GM23338 (cell line): ENCODE measurements around the gene IGF2BP1. TPM values are rescaled to one million over a fixed set of nuclear protein-coding genes. Genes with fewer than 3 reads are reported as not detected.

Source experiments
- ATAC-seq: fragments of 200-7000 bp; cut with Tn5 transposase; 3 replicates; pipeline ENCODE4 v1.9.1; 2020
- DNase-seq: peaks from one replicate; pipeline ENCODE4 v3.0.0-alpha.2; 2015; ENCODE audit warnings: low spot score
- H2AFZ ChIP-seq: fragments of 200-600 bp; sonication (generic); 2 replicates; pipeline ENCODE4 v1.8.0; 2016; ENCODE audit warnings: antibody characterized with exemption, mild to moderate bottlenecking, moderate library complexity
- H3F3A ChIP-seq: fragments of 200-600 bp; sonication (generic); replicated peaks from 2 replicates; pipeline ENCODE4 v1.8.0; 2017; ENCODE audit warnings: antibody characterized with exemption, mixed run types, low read depth
- H3K27ac ChIP-seq: fragments of 200-600 bp; sonication (generic); 2 replicates; pipeline ENCODE4 v1.6.1; 2016; ENCODE audit warnings: low read depth
- H3K27me3 ChIP-seq: fragments of 200-600 bp; sonication (generic); 2 replicates; pipeline ENCODE4 v1.8.0; 2016; ENCODE audit warnings: mild to moderate bottlenecking, mixed run types, moderate library complexity; ENCODE audit not compliant: insufficient read depth
- H3K36me3 ChIP-seq: fragments of 200-600 bp; sonication (generic); 2 replicates; pipeline ENCODE4 v1.8.0; 2016; ENCODE audit warnings: mild to moderate bottlenecking; ENCODE audit not compliant: insufficient read depth
- H3K4me1 ChIP-seq: fragments of 200-600 bp; sonication (generic); 2 replicates; pipeline ENCODE4 v1.8.0; 2016; ENCODE audit warnings: mild to moderate bottlenecking, moderate library complexity; ENCODE audit not compliant: insufficient read depth
- H3K4me2 ChIP-seq: fragments of 200-600 bp; sonication (generic); 2 replicates; pipeline ENCODE4 v1.7.1; 2017; ENCODE audit warnings: mixed run types
- H3K4me3 ChIP-seq: fragments of 200-600 bp; sonication (generic); 2 replicates; pipeline ENCODE4 v1.6.1; 2016; ENCODE audit warnings: mixed run types
- H3K79me2 ChIP-seq: fragments of 200-600 bp; sonication (generic); replicated peaks from 2 replicates; pipeline ENCODE4 v1.8.0; 2017; ENCODE audit warnings: mild to moderate bottlenecking; ENCODE audit not compliant: insufficient read depth
- H3K9me2 ChIP-seq: fragments of 200-600 bp; sonication (generic); 2 replicates; pipeline ENCODE4 v1.8.0; 2017; ENCODE audit not compliant: insufficient read depth
- H4K20me1 ChIP-seq: fragments of 200-600 bp; sonication (generic); replicated peaks from 2 replicates; pipeline ENCODE4 v1.8.0; 2017; ENCODE audit warnings: mild to moderate bottlenecking; ENCODE audit not compliant: insufficient read depth
- H3K27ac Mint-ChIP-seq: 2 replicates; pipeline ENCODE4 v1.8.0; 2020; ENCODE audit warnings: inconsistent platforms, mild to moderate bottlenecking, moderate library complexity, mixed read lengths
- H3K27me3 Mint-ChIP-seq: 3 replicates; pipeline ENCODE4 v1.8.0; 2022; ENCODE audit warnings: low read depth, mild to moderate bottlenecking, moderate library complexity, mixed read lengths, inconsistent platforms; ENCODE audit not compliant: insufficient read depth, poor library complexity
- H3K36me3 Mint-ChIP-seq: 3 replicates; pipeline ENCODE4 v1.8.0; 2021; ENCODE audit warnings: low read depth, mild to moderate bottlenecking, inconsistent platforms, moderate library complexity, mixed read lengths
- H3K4me1 Mint-ChIP-seq: 3 replicates; pipeline ENCODE4 v1.8.0; 2020; ENCODE audit warnings: mild to moderate bottlenecking, inconsistent platforms, mixed read lengths
- H3K4me3 Mint-ChIP-seq: 3 replicates; pipeline ENCODE4 v1.8.0; 2021; ENCODE audit warnings: moderate library complexity, mild to moderate bottlenecking, inconsistent platforms, mixed read lengths
- H3K9me3 Mint-ChIP-seq: 3 replicates; pipeline ENCODE4 v1.8.0; 2020; ENCODE audit warnings: moderate library complexity, mild to moderate bottlenecking, inconsistent platforms, mixed read lengths
- CREB1 ChIP-seq: fragments of 250-450 bp; sonication (Bioruptor Pico); IDR thresholded peaks from 2 replicates; pipeline ENCODE4 v1.5.0; 2020; ENCODE audit warnings: low read depth, mild to moderate bottlenecking, moderate library complexity
- NANOG ChIP-seq: IDR thresholded peaks from 2 replicates; pipeline ENCODE4 v1.6.1; 2016; ENCODE audit warnings: antibody characterized with exemption, borderline replicate concordance
- ZNF331 ChIP-seq: fragments of 250-450 bp; sonication (Bioruptor Pico); IDR thresholded peaks from 2 replicates; pipeline ENCODE4 v1.5.0; 2020; ENCODE audit warnings: low read depth, mild to moderate bottlenecking, moderate library complexity
- polyA plus RNA-seq: library from polyadenylated mRNA; unstranded; fragments of >200 nt; fragmentation: Nextera tagmentation; extraction: Ambion mirVana; gene quantifications from 2 replicates; pipeline ENCODE4 v1.2.1, GENCODE V29; 2016
- total RNA-seq: library from RNA; depleted of rRNA; stranded (reverse); fragments of >200 nt; shearing (Covaris generic); gene quantifications from 2 replicates; pipeline ENCODE4 v1.2.3, GENCODE V29; 2014
- TF ChIP-seq, protein P1 (sequence below): fragments of 250-450 bp; sonication (Bioruptor Pico); IDR thresholded peaks from 2 replicates; pipeline ENCODE4 v1.5.0; 2020; ENCODE audit warnings: mild to moderate bottlenecking, moderate library complexity
- TF ChIP-seq, protein P2 (sequence below): IDR thresholded peaks from one replicate; pipeline ENCODE4 v1.6.1; 2018; ENCODE audit warnings: antibody characterized with exemption; ENCODE audit not compliant: unreplicated experiment

The IGF2BP1 gene
- total and polyA plus RNA-seq, 2 experiments from 2014 or later, result 68.6 to 249 TPM

DNA sequence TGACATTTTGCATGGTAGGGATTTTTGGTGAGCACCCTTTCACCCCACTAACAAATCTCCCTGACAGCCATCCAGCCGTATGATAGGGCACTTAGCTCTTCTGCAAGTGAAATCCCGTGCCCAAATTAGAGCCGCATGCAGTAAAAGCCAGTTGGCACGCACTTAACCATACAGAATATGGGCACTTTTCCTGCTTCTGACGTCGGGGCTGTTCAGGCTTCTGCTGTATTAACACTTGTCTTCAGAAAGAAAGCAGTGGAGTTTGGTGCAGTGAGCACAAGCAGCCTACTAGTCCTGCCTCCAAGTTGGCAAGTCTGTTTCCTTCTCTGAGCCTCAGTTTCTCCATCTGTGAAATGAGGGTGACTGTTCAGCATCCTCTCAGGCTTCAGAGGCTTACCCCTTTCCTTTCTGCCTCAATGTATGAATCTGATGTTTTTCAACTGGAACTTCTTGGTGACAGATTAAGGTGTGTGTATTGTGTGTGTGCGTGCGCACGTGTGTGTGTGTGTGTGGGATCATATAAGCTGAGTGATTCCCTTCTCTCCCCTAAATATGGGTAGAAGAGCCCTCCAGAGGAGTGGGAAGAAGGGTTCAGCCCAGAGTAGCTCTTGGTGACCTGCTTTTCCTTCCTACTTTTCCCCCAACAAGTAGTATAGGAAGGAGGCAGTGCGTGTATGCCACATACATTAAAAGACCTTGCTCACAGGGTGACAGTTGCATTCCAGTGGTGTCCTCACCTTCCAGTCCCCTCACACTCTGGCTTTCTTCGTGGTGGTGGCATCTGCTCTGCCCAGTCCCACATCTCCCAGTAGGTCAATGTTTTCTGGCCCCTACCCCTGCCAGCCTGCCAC lies 19.0 kb downstream of the IGF2BP1 start:
- Histone ChIP-seq H3K27me3 (no peaks in the 10 kb centered on the region), H3K79me2 (peaks cover 95% of the 10 kb centered on the region), H3K27ac (peak overlapping the region; percentile 72; the same call in 1 of the 2 replicates), H4K20me1 (peaks cover 64% of the 10 kb centered on the region), H3K36me3 (peaks cover 10% of the 10 kb centered on the region; the same call in 1 of the 2 replicates), H3F3A (peaks cover 55% of the 10 kb centered on the region), H3K4me2 (peak overlapping the region; percentile 87; the same call in 1 of the 2 replicates), H3K4me1 (peaks cover 81% of the 10 kb centered on the region), H3K9me2 (peaks cover 3% of the 10 kb centered on the region; the same call in 1 of the 2 replicates), H3K4me3 (no peak overlapping the region), H2AFZ (no peak overlapping the region)
- ATAC-seq (no peak), DNase-seq (no peak)
- Mint-ChIP-seq H3K4me3 (peak overlapping the region; percentile 68; the same call in 2 of the 3 replicates), H3K4me1 (peaks cover 76% of the 10 kb centered on the region), H3K27me3 (peaks cover 42% of the 10 kb centered on the region), H3K9me3 (no peaks in the 10 kb centered on the region), H3K27ac (peak overlapping the region; percentile 88; the same call in 1 of the 2 replicates), H3K36me3 (peaks cover 57% of the 10 kb centered on the region)
- TF ChIP-seq NANOG, result no peak

DNA sequence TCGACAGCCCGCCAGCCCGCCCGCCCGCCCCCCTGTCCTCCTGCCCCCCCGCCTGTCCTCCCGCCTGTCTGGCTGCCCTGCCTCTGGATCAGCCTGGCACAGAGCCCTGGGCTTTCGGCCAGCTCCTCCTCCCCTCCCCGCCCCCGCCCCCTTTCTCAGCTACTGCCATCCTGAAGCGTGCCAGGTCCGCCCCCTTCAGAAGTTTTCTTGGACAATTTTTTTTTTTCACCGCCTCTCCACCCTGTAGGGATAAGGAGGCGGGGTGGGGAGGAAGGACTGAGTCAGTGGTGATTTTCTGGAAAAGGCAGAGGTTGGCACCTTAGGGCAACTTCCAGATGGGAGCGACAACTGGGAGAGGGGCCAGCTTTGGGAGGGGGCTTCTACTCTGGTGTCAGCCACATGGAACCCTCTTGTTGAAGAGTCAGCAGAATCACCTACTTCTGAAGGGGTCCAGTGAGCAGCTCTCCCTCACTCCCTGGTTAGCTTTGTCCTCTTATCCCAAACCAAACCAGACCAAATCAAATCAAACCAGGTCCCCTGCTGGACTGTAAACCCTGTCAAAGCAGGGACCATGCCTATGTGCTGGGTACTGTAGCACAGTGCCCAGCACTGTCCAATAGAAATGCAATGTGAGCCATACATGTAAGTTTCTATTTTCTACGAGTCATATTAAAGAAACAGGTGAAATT lies 19.7 kb downstream of the IGF2BP1 start:
- H3K27ac ChIP-seq, result peak overlapping the region; percentile 84; the same call in 1 of the 2 replicates
- no peak overlapping the region for H3K27ac Mint-ChIP-seq
- H2AFZ ChIP-seq, result no peak overlapping the region
- peaks cover 55% of the 10 kb centered on the region for H3F3A ChIP-seq
- no peak overlapping the region for H3K4me3 ChIP-seq
- peaks cover 81% of the 10 kb centered on the region for H3K4me1 ChIP-seq
- DNase-seq (no peak), ATAC-seq (no peak)
- no peaks in the 10 kb centered on the region for H3K9me3 Mint-ChIP-seq
- H3K36me3 ChIP-seq, result peaks cover 10% of the 10 kb centered on the region; the same call in 1 of the 2 replicates
- TF ChIP-seq ZNF331 (no peak), NANOG (no peak), CREB1 (no peak)
- TF ChIP-seq, protein P1, sequence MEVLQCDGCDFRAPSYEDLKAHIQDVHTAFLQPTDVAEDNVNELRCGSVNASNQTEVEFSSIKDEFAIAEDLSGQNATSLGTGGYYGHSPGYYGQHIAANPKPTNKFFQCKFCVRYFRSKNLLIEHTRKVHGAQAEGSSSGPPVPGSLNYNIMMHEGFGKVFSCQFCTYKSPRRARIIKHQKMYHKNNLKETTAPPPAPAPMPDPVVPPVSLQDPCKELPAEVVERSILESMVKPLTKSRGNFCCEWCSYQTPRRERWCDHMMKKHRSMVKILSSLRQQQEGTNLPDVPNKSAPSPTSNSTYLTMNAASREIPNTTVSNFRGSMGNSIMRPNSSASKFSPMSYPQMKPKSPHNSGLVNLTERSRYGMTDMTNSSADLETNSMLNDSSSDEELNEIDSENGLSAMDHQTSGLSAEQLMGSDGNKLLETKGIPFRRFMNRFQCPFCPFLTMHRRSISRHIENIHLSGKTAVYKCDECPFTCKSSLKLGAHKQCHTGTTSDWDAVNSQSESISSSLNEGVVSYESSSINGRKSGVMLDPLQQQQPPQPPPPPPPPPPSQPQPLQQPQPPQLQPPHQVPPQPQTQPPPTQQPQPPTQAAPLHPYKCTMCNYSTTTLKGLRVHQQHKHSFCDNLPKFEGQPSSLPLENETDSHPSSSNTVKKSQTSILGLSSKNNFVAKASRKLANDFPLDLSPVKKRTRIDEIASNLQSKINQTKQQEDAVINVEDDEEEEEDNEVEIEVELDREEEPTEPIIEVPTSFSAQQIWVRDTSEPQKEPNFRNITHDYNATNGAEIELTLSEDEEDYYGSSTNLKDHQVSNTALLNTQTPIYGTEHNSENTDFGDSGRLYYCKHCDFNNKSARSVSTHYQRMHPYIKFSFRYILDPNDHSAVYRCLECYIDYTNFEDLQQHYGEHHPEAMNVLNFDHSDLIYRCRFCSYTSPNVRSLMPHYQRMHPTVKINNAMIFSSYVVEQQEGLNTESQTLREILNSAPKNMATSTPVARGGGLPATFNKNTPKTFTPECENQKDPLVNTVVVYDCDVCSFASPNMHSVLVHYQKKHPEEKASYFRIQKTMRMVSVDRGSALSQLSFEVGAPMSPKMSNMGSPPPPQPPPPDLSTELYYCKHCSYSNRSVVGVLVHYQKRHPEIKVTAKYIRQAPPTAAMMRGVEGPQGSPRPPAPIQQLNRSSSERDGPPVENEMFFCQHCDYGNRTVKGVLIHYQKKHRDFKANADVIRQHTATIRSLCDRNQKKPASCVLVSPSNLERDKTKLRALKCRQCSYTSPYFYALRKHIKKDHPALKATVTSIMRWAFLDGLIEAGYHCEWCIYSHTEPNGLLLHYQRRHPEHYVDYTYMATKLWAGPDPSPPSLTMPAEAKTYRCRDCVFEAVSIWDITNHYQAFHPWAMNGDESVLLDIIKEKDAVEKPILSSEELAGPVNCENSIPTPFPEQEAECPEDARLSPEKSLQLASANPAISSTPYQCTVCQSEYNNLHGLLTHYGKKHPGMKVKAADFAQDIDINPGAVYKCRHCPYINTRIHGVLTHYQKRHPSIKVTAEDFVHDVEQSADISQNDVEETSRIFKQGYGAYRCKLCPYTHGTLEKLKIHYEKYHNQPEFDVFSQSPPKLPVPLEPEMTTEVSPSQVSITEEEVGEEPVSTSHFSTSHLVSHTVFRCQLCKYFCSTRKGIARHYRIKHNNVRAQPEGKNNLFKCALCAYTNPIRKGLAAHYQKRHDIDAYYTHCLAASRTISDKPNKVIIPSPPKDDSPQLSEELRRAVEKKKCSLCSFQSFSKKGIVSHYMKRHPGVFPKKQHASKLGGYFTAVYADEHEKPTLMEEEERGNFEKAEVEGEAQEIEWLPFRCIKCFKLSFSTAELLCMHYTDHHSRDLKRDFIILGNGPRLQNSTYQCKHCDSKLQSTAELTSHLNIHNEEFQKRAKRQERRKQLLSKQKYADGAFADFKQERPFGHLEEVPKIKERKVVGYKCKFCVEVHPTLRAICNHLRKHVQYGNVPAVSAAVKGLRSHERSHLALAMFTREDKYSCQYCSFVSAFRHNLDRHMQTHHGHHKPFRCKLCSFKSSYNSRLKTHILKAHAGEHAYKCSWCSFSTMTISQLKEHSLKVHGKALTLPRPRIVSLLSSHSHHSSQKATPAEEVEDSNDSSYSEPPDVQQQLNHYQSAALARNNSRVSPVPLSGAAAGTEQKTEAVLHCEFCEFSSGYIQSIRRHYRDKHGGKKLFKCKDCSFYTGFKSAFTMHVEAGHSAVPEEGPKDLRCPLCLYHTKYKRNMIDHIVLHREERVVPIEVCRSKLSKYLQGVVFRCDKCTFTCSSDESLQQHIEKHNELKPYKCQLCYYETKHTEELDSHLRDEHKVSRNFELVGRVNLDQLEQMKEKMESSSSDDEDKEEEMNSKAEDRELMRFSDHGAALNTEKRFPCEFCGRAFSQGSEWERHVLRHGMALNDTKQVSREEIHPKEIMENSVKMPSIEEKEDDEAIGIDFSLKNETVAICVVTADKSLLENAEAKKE (CRISPR knock-in tag), result no peak
- TF ChIP-seq, protein P2, sequence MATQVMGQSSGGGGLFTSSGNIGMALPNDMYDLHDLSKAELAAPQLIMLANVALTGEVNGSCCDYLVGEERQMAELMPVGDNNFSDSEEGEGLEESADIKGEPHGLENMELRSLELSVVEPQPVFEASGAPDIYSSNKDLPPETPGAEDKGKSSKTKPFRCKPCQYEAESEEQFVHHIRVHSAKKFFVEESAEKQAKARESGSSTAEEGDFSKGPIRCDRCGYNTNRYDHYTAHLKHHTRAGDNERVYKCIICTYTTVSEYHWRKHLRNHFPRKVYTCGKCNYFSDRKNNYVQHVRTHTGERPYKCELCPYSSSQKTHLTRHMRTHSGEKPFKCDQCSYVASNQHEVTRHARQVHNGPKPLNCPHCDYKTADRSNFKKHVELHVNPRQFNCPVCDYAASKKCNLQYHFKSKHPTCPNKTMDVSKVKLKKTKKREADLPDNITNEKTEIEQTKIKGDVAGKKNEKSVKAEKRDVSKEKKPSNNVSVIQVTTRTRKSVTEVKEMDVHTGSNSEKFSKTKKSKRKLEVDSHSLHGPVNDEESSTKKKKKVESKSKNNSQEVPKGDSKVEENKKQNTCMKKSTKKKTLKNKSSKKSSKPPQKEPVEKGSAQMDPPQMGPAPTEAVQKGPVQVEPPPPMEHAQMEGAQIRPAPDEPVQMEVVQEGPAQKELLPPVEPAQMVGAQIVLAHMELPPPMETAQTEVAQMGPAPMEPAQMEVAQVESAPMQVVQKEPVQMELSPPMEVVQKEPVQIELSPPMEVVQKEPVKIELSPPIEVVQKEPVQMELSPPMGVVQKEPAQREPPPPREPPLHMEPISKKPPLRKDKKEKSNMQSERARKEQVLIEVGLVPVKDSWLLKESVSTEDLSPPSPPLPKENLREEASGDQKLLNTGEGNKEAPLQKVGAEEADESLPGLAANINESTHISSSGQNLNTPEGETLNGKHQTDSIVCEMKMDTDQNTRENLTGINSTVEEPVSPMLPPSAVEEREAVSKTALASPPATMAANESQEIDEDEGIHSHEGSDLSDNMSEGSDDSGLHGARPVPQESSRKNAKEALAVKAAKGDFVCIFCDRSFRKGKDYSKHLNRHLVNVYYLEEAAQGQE, result no peak
- H3K4me3 Mint-ChIP-seq, result peak overlapping the region; percentile 32; the same call in 1 of the 3 replicates
- H3K9me2 ChIP-seq, result peaks cover 3% of the 10 kb centered on the region; the same call in 1 of the 2 replicates
- H3K27me3 ChIP-seq, result no peaks in the 10 kb centered on the region
- H3K79me2 ChIP-seq, result peaks cover 95% of the 10 kb centered on the region
- H4K20me1 ChIP-seq, result peaks cover 58% of the 10 kb centered on the region
- peaks cover 55% of the 10 kb centered on the region for H3K36me3 Mint-ChIP-seq
- H3K27me3 Mint-ChIP-seq, result peaks cover 39% of the 10 kb centered on the region
- peaks cover 76% of the 10 kb centered on the region for H3K4me1 Mint-ChIP-seq
- H3K4me2 ChIP-seq, result peak overlapping the region; percentile 51
